BJ (cell line): ENCODE measurements around the gene RAB42. TPM values are rescaled to one million over a fixed set of nuclear protein-coding genes. Genes with fewer than 3 reads are reported as not detected.
A peak's percentile ranks its signal among the peaks of the same experiment; 100 is the strongest.

Experiments used
- CTCF ChIA-PET: fragments of 350-600 bp; formaldehyde crosslinking; extraction: SDS; loops from one replicate; lab custom pipeline; 2021; ENCODE audit warnings: antibody characterized with exemption, inconsistent platforms; lab: Yijun Ruan, JAX
- POLR2A ChIA-PET: fragments of 300-600 bp; sonication (Branson Sonifier 250); formaldehyde crosslinking; extraction: SDS; loops from one replicate; lab custom pipeline; 2021; ENCODE audit warnings: antibody characterized with exemption; lab: Charles Lee
- DNase-seq: peaks from one replicate; pipeline ENCODE4 v3.0.0-alpha.2; 2011; ENCODE audit warnings: low read depth
- H3K27me3 ChIP-seq: 2 replicates; pipeline ENCODE4 v1.6.0; 2011; ENCODE audit warnings: low read length; ENCODE audit not compliant: control insufficient read depth, insufficient read depth
- H3K36me3 ChIP-seq: 2 replicates; pipeline ENCODE4 v1.5.1; 2011; ENCODE audit warnings: low read length; ENCODE audit not compliant: control insufficient read depth, insufficient read depth
- H3K4me3 ChIP-seq: 2 replicates; pipeline ENCODE4 v1.5.1; 2011; ENCODE audit warnings: low read depth, mild to moderate bottlenecking, control low read depth, low read length
- CTCF ChIP-seq: IDR thresholded peaks from 2 replicates; pipeline ENCODE4 v1.5.1; 2011; ENCODE audit warnings: low read depth, mild to moderate bottlenecking, control low read depth, inconsistent platforms, low read length, moderate library complexity; ENCODE audit not compliant: insufficient read depth
- polyA plus RNA-seq: library from polyadenylated mRNA; depleted of rRNA; stranded (reverse); fragments of >200 nt; gene quantifications from 2 replicates; pipeline ENCODE4 v1.2.3, GENCODE V29; 2011; rRNA removed
- small RNA-seq: library from RNA; depleted of rRNA; stranded (forward); fragments of <200 nt; gene quantifications from one replicate; pipeline ENCODE3, GENCODE V24; 2012; ENCODE audit warnings: low replicate concordance, low read depth; ENCODE audit not compliant: insufficient read length

The RAB42 gene
- polyA plus RNA-seq, 1 experiment: 2.8 TPM

- TF ChIP-seq CTCF: peak; percentile 35
- H3K27me3 ChIP-seq: no peaks in the 10 kb centered on the region
- H3K4me3 ChIP-seq: no peak overlapping the region
- no peaks in the 10 kb centered on the region for H3K36me3 ChIP-seq
- CTCF ChIA-PET: interaction anchor here (0.8 to 1.1 kb wide), 2 partner anchors 15 to 237 kb away, joined by 3 read pairs; no protein-coding TSS in a partner anchor
- POLR2A ChIA-PET: no interaction called here
- no peak for DNase-seq
Observed at GRCh38 chr1:28640766-28641165, 48.7 kb downstream of the RAB42 start.

DNA sequence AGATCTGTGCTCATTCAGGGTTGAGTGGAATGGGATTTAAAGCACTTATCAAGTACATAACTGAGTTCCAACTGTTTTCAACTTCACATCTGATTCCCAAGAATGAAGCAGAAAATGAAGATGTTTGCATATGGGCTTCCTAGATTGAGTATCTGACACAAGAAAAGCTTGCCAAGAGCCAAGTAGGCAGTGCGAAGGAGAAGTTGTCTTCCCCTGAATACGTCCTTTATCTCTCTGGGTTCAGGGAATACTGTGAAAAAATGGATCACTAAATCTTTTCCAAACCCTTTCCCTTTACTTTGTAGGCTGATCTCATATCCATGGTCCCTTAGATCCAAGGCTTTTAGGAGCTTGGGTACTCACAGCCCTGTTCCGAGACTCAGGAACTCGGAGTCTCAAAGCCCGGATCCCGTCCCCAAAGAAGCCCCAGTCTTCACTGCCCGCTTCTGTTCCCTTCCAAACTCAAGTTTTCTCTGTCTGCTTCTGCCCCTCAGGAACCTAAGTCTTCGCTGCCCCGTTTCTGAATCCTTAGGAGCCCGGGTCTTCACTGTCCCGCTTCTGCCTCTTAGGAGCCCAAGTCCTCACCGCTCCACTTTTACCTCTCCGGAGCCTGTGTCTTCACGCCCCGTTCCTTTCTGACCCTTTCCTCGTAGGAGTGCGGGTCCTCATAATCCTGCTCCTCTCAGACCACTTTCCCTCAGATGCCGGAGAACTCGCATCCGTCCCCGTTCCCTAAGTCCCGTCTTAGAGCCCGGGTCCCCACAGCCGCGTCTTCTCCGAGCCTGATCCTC is 50.2 kb downstream of the RAB42 start:
- Histone ChIP-seq H3K4me3 (peak overlapping the region; percentile 71), H3K27me3 (no peaks in the 10 kb centered on the region), H3K36me3 (no peaks in the 10 kb centered on the region)
- POLR2A ChIA-PET: interaction anchor here (0.6 to 0.8 kb wide), 2 partner anchors 236 to 245 kb away, joined by 3 read pairs; no protein-coding TSS in a partner anchor
- DNase-seq: no peak
- CTCF ChIA-PET: interaction anchor here (1.0 to 4.1 kb wide), 4 partner anchors 19 to 234 kb away, joined by 3 to 16 read pairs (median 4); no protein-coding TSS in a partner anchor
- no peak for TF ChIP-seq CTCF

DNA sequence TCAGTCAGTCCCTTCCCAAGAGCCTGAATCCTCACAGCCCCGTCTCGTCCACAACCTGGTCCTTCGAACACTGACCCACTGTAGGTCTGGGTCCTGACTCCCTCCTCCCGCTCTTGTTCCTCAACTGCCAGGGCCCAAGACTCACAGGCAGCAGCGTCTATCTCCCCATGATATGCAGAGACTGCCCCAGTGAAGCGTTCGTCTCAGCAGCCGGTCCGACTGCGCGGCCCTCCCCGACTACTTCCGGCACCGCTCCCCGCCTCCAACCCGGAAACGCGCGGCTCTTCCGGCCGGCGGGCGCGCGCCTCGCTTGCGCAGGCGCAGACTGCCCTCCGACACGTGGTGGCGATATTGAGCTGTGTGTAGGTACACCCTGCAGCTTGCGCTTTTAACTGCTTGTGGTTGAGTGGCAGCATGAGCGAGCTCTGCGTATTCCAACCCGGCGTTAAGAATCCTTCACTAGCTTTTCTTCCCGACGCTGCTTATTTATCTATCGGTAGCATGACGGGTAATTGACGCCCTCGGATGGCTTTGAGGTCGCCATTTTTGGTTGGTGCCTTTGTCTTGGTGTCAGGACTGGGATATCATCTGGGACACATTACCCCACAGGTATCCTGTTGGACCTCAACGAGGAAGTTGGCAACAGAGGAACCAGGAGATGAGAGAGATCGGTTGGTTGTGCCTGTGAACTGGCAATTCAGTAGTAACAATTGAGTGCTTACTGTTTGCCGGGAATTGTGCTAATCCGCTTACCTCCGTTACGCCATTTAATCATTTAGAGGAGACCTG is 51.0 kb downstream of the RAB42 start, which contains the start of gene TAF12:
TAF12 (minus strand) TSS at position 221 of the 789 bp plus-strand sequence. CDS start 20,986 bp downstream, outside the sequence.
- no peaks in the 10 kb centered on the region for H3K36me3 ChIP-seq
- peak within 1 kb of the TSS; percentile 71 for H3K4me3 ChIP-seq
- POLR2A ChIA-PET: interaction anchor here (0.6 to 1.1 kb wide), 21 partner anchors 28 to 1935 kb away, joined by 3 to 25 read pairs (median 9); partner anchors contain the start of genes SRSF4 and YTHDF2
- DNase-seq: peak; percentile 85
- H3K27me3 ChIP-seq: no peaks in the 10 kb centered on the region
- peak; percentile 36 for TF ChIP-seq CTCF
- CTCF ChIA-PET: interaction anchor here (0.6 to 4.1 kb wide), 6 partner anchors 81 to 234 kb away, joined by 3 to 16 read pairs (median 3); no protein-coding TSS in a partner anchor

GRCh38 chr1:28644494-28644893 is 52.4 kb downstream of the RAB42 start:
- no peaks in the 10 kb centered on the region for H3K36me3 ChIP-seq
- ChIA-PET CTCF (interaction anchor here (0.6 to 4.1 kb wide), 3 partner anchors 41 to 232 kb away, joined by 3 to 16 read pairs (median 5); no protein-coding TSS in a partner anchor), POLR2A (interaction anchor here (0.7 kb wide), 1 partner anchor 54 kb away, joined by 6 read pairs; no protein-coding TSS in a partner anchor)
- no peak overlapping the region for H3K4me3 ChIP-seq
- H3K27me3 ChIP-seq: no peaks in the 10 kb centered on the region
- TF ChIP-seq CTCF: no peak
- no peak for DNase-seq

Small RNA genes within 50 kb of the gene (small RNA-seq; reads per million reads assigned to genes)
- gene SNORA16A (not detected), gene SNORA44 (not detected), gene SNORA61 (not detected), gene SNORD99 (199 reads per million, percentile 94 among the genes with 10 or more reads in this experiment)

Other genes starting within 250 kb of the RAB42 start
- 5.2 and 9.1 TPM in 2 replicates for gene PHACTR4, start 222.5 kb upstream of the RAB42 start, polyA plus RNA-seq
- 27.0 and 41.5 TPM in 2 replicates for gene RCC1, start 86.2 kb upstream of the RAB42 start, polyA plus RNA-seq
- gene TRNAU1AP, start 39.2 kb upstream of the RAB42 start, polyA plus RNA-seq: 26.6 and 35.5 TPM in 2 replicates
- gene TAF12, start 50.8 kb downstream of the RAB42 start, polyA plus RNA-seq: 31.8 and 46.8 TPM in 2 replicates
- not detected in 2 replicates for gene RNU11, start 56.3 kb downstream of the RAB42 start, polyA plus RNA-seq
- 5.0 and 6.6 TPM in 2 replicates for gene GMEB1, start 76.5 kb downstream of the RAB42 start, polyA plus RNA-seq
- gene YTHDF2, start 144.7 kb downstream of the RAB42 start, polyA plus RNA-seq: 45.9 and 68.2 TPM in 2 replicates
- not detected in 2 replicates for gene OPRD1, start 219.9 kb downstream of the RAB42 start, polyA plus RNA-seq